GM21367 (cell line): ENCODE results near the gene CERCAM.
"Not testable (repeated sequence)": the region's sequence is repeated elsewhere in the genome, so short reads cannot be mapped to it uniquely, and the experiment has no call there.

Experiments
- ATAC-seq: cut with Tn5 transposase; IDR thresholded peaks from one replicate; pipeline ENCODE4 v1.9.1; 2021; ENCODE audit not compliant: unreplicated experiment

The CERCAM gene

DNA sequence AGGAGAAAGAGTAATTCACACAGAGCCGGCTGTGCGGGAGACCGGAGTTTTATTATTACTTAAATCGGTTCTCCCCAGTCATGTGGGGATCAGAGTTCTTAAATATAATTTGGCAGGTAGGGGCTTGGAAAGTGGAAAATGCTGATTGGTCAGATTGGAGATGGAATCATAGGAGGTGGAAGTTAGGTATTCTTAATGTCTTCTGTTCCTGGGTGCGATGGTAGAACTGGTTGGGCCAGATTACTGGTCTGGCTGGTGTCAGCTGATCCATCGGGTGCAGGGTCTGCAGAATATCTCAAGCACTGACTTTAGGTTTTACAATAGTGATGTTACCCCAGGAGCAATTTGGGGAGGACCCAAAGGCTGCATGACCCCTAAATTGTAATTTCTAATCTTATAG is 4.6 kb upstream of the CERCAM start:
- ATAC-seq = no peak

DNA sequence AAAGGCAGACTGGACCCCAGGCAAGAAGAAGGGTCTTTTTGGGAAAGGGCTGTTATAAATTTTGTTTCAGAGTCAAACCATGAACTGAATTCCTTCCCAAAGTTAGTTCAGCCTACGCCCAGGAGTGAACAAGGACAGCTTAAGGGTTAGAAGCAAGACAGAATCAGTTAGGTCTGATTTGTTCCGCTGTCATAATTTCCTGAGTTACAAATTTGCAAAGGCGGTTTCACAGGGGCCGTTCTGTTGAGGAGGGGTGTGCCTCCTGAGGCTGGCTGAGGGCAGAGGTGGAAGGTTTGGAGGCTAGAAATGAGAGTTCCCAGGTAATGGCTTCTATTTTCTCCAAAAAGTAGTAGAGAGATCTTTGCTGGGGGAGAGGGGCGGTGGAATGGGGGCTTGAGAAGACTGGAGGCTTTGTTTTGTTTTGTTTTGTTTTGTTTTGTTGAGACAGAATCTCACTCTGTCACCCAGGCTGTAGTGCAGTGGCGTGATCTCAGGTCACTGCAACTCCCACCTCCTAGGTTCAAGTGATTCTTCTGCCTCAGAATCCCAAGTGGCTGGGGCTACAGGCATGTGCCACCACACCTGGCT is 4.1 kb upstream of the CERCAM start:
- ATAC-seq = no peak

DNA sequence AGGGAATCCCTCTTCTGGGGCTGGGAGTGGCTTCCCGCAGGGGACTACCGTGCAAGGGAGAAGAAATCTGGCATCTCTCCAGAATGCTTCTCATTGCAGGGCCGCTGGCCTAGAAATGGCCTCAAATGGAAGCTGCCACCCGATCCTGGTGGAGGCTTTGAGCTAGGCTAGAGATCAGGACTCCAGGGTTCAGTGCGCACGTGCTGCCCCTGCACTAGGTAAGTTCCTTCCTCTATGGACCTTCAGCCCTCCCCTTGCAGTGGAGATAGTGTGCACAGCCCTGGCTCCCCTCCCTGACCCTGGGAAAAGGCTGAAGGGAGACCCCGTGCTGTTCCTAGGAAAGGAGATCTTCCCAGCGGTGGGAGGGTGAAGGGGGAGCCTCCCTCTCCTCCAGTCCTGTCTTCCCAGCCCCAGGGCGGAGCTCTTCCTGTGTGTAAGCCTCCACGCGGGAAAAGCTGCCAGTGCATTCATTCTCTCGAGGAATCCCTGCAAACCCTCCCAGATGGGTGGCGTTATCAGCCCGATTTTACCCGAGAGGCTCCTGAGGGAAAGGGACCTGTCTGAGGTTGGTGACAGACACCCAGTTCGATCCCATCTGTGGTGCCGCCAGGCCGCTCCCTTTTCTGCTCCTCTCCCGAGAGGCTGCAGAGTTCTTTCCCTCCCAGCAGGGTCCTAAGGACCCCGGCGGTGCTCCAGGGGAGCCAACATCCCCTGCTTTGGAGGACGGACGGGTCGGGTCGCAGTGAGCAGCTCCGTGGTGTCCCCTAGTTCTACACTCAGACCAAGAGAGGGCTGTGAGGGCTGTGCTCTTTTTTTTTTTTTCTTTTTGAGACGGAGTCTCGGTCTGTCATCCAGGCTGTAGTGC is 1.4 kb upstream of the CERCAM start:
- no peak for ATAC-seq

DNA sequence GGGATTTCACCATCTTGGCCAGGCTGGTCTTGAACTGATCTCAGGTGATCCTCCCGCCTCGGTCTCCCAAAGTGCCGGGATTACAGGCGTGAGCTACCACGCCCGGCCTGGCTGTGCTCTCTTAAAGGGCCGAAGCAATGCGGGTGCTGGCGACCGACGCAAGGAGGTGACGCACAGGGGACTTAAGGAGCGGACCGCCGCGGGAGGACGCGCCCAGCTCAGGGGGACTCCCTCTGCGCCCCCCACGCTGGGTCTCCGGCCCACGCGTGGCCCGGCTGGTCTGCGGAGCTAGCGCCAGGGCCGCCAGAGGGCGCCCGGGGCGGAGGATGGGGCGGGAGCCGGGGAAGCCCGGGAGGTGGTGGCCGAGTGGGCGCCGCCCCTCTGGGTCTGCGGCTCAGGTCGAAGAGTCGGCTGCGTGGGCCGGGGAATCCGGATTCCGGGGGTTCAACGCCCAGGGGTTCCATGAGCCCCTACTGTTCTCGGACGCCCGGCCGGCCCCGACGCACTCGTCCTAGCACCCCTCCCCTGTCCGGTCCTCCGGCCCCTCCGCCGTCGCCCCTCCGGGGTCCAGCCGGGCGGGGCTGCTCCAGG is 502 bp upstream of the CERCAM start:
- peak; percentile 56 for ATAC-seq

DNA sequence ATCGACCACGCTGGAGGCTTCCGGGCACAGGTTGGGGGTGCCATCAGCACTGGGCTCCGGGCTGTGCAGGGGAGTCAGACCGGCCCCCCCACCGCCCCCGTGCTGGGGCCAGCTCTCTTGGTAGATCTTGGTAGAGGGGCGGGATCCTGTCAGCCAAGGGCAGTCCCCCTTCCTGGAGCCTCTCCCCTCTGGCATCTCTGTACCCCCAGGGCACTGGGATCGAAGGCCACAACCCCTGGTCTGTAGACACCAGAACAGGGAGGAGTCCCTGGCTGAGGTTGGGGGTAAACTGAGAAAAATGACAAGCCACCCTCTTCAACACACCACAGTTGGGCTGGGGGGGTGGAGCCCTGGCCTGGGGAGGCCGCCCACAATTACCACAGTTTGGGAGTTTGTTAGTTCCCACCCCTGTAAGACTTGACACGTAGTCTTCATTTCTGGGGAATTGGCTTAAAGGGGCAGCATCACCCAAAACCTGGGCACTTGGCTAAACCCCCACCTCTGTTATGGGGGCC is 882 bp downstream of the CERCAM start:
- no peak for ATAC-seq

DNA sequence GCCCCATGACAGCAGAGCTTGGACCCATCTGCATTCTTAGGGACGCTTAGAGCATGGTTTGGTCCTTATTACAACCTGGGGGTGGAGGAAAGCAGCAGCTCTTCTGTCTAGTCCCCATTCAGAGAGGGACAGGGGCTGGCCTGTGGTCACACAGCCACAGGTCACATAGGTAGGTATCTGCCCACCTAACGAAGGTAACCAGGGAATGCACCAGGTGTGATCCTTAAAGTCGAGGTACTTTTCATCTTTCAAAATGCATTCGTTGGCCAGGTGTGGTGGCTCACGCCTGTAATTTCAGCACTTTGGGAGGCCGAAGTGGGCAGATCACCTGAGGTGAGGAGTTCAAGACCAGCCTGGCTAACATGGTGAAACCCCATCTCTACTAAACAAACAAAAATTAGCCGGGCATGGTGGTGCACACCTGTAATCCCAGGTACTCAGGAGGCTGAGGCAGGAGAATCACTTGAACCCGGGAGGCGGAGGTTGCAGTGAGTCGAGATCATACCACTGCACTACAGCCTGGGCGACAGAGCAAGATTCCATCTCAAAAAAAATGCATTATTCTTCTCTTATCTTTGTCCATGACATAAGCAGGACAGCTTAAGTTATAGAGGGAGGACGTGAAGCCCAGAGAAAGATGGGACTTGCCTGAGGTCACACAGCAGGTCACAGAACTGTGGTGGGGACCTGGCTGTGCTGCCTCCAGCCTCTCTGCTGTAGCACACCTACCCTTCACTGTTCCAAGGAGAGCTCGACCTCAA is 1.5 kb downstream of the CERCAM start:
- ATAC-seq = not testable (repeated sequence)

DNA sequence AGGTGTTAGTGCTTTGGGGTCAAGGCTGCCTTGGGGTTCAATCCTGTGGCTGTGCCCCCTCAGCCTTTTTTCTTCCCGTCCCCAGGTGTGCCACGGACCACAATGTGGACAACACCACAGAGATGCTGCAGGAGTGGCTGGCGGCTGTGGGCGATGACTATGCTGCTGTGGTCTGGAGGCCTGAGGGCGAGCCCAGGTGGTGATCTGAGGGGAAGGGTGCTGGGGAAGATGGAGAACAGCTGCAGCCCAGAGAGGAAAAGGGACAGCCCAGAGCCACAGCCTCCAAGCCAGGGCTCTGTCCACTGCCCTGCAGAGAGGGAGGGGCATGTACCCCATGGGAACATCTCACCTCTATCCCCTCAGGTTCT is 2.1 kb downstream of the CERCAM start:
- no peak for ATAC-seq

DNA sequence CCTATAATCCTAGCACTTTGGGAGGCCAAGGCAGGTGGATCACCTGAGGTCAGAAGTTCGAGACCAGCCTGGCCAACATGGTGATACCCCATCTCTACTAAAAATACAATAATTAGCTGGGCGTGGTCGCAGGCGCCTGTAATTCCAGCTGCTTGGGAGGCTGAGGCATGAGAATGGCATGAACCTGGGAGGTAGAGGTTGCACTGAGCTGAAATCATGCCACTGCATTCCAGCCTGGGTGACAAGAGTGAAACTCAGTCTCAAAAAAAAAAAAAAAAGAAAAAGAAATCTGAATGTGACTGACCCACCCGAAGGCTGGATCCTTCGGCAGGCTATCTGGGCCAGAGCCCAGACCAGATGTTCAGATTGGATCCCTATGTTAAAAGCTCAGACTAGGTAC is 2.7 kb downstream of the CERCAM start:
- not testable (repeated sequence) for ATAC-seq

DNA sequence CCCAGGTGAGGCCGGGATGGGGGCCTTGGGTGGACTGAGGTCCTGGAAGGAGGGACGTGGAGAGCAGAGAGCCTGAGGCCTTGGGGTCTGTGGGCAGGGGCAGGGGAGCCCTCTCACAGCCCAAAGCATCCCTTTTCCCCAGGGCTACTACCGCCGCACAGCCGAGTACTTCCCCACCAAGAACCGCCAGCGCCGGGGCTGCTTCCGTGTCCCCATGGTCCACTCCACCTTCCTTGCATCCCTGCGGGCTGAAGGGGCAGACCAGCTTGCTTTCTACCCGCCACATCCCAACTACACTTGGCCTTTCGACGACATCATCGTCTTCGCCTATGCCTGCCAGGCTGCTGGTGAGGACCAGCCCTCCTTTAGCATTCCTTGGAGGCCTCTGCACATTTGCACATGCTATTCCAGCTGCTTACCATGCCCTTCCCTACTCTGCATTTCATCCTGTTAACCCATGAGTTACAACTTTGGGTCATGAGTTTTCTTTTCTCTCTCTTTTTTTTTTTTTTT is 3.7 kb downstream of the CERCAM start:
- ATAC-seq = no peak

DNA sequence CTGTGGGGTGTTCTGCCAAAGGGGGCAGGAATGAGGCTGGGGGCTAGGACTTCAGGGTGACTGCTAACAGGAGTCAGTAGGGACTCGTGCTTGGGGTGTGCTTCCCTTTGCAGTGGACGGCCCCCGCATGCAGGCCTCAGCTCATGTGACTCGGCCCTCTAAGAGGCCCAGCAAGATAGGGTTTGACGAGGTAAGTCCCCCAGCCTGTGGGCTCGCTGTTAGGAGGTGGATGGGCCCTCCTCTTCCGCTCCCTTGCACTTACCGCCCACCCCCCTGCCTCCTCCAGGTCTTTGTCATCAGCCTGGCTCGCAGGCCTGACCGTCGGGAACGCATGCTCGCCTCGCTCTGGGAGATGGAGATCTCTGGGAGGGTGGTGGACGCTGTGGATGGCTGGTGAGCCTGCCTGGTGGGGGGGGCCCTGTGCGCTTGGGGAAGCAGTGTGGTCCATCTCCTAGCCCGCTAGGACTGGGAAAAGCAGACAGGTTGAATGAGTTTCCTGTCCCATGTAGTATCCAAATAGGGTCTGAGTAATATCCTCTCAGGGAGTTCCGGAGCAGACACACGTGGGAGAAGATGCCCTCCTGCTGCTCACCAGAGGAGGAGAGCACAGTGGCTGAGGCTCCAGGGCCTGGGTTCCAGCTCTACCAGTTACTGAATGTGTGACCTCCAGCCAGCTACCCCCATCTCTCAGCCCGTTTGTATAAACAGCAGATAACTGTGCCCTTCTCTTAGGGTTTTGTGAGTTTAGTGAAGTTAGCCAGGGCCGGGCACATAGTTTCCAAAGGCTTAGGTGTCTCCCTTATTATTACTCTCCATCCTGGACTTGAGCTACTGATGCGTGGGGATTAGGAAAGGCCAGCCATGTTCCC is 8.2 kb downstream of the CERCAM start:
- no peak for ATAC-seq

DNA sequence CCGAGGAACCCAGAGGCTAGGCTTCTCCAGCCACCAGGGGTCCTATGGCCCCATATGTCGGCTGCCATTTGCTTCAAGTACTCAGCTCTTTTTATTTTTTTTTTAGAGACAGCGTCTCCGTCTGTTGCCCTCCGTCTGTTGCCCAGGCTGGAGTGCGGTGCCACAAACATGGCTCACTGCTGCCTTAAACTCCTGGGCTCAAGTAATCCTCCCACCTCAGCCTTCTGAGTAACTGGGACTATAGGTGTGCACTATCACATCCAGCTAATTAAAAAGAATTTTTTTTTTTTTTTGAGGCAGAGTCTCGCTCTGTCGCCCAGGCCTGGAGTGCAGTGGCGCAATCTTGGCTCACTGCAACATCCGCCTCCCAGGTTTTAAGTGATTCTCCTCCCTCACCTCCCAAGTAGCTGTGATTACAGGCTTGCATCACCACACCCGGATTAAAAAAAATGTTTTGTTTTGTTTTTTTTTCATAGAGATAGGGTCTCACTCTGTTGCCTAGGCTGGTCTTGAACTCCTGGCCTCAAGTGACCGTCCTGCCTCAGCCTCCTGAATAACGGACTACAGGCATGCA is 8.9 kb downstream of the CERCAM start:
- ATAC-seq = no peak

DNA sequence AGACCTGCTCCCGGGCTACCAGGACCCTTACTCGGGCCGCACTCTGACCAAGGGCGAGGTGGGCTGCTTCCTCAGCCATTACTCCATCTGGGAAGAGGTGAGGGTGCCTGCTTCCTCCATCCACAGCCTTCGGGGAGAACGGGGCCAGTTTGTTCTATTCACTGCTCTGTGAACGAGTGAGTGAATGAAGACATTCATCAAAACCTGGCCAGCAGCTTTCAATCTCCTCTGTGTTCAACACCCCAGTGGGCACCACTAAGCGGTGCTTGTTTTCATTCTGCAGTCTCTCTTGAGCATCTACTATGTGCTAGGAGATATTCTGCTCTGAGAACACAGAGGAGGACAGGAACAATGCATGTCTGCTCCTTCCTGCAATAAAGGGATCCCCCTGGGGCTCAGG is 10.6 kb downstream of the CERCAM start:
- no peak for ATAC-seq

DNA sequence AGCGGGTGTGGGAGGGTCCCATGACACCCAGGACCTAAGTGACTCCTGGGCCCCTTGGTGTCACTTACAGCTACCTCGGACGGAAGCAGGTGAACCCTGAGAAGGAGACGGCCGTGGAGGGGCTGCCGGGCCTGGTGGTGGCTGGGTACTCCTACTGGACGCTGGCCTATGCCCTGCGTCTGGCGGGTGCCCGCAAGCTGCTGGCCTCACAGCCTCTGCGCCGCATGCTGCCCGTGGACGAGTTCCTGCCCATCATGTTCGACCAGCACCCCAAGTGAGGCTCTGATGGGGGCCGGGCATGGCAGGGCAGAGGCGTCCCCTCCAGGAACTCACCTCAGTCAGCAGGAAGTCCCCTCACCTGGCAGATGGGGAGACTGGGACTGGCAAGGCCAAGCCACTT is 13.7 kb downstream of the CERCAM start:
- ATAC-seq = no peak

DNA sequence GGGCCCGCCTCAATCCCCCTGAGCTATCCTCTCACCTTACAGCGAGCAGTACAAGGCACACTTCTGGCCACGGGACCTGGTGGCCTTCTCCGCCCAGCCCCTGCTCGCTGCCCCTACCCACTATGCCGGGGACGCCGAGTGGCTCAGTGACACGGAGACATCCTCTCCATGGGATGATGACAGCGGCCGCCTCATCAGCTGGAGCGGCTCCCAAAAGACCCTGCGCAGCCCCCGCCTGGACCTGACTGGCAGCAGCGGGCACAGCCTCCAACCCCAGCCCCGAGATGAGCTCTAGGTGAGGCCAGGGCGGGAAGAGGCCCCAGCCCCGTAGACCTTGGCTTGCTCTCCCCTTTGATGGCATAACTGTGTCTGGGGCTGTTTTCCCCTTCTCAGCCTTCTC is 15.0 kb downstream of the CERCAM start:
- ATAC-seq = no peak

DNA sequence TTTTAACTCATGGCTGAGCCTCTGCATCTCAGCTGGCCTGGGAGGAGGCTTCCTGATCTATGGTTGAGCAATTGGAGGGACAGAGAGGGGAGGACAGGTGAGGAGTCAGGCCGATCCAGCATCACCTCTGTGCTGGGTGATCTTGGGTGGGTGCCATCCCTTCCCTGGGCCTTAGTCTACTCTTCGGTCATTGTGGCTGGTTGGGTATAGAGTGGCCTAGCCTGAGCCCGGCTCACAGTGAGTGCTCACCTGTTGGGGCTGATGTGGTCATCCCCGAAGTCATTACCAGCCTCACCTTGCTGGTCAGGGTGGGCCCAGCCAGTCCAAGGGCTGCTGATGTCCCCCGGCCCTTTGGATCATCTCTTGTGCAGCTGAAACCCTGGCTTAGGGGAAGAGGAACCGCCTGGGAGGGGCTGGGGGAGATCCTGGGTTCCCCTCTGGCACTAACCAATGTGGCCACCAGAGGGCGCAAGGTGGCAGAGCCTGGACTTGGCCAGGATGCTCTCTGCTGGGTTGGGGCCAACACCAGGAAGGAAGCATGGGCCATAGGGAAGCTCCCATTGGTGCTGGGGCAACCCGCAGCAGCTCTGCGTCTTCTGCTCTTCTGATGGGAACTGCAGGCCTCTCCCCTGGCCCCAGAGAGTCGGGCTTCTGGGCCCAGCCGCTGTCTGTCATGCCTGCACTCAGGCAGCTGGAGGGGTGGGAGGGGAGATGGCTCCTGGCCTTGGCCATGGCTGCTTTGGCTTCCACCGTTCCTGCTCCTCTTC is 17.9 kb downstream of the CERCAM start:
- peak; percentile 53 for ATAC-seq

DNA sequence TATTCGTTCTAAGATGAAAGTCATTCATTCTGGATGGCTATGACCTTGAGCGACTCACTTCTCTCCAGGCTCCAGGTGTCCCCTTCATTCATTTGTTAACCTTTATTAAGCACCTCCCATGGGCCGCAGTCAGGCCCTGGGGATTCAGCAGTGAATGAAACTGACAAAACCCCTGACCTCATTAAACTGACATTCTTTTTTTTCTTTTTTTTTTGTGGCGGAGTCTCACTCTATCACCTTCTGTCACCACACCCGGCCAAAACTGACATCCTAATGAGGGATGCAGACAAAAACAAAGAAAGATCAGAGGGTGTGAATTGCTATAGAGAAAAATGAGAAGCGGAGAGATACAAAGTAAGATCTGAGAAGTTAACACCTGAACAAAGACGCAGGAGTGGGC is 18.6 kb downstream of the CERCAM start:
- no peak for ATAC-seq

DNA sequence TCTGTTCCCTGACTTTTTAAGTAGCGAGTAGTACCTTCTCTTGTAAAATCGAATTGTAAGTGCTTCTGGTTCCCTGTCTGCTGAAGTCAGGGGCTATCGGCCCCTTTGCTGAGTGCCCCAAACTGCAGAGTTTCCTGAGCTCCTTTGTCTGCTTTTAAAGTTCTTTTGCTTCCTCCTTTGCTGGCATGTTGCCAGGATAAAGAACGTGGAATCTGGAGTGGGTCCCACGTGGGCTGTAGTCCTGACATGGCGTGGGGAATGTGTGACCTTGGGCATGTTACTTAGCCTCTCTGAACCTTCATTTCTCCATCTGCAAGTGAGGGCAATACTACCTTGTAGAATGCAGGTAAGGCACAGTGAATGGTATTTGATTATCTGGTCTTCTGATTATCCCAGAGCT is 21.5 kb downstream of the CERCAM start:
- no peak for ATAC-seq

DNA sequence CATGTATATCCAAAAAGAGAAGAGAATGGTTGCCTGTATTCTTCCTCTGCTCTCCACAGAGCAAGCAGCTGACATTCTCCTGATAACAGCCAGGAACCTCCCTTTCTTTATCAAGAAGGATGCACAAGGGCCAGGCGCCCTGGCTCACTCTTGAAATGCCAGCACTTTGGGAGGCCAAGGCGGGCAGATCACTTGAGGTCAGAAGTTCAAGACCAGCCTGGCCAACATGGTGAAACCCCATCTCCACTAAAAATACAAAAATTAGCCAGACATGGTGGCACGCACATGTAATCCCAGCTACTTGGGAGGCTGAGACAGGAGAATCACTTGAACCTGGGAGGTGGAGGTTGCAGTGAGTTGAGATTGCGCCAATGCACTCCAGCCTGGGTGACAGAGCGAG is 25.8 kb downstream of the CERCAM start:
- not testable (repeated sequence) for ATAC-seq

DNA sequence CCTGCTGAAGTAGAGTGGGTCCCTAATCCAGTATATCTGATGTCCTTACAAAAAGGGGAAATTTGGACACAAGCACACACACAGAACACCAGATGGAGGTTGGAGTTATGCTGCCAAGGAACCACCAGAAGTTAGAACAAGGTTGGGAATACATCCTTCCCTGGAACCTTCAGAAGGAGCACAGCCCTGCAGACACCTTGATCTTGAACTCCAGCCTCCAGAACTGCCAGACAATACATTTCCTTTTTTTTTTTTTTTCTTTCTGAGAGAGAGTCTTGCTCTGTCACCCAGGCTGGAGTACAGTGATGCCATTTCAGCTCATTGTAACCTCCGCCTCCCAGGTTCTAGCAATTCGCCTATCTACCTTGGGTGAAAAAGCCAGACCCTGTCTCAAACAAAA is 28.1 kb downstream of the CERCAM start:
- ATAC-seq = no peak
